Glutamatergic neuron (in vitro differentiated cells): ENCODE data around the gene THSD4. TPM values are rescaled to one million over a fixed set of nuclear protein-coding genes. Genes with fewer than 3 reads are reported as not detected.
A peak's percentile ranks its signal among the peaks of the same experiment; 100 is the strongest.

Experiments used
- DNase-seq: peaks from one replicate; pipeline ENCODE4 v3.0.0; 2022
- H3K27ac Mint-ChIP-seq: one replicate; pipeline ENCODE4 v1.8.0; 2020; ENCODE audit warnings: mild to moderate bottlenecking, mixed read lengths, inconsistent platforms; ENCODE audit not compliant: unreplicated experiment
- H3K27me3 Mint-ChIP-seq: one replicate; pipeline ENCODE4 v1.8.0; 2020; ENCODE audit warnings: mild to moderate bottlenecking, moderate library complexity, mixed read lengths, inconsistent platforms; ENCODE audit not compliant: unreplicated experiment
- H3K36me3 Mint-ChIP-seq: one replicate; pipeline ENCODE4 v1.8.0; 2020; ENCODE audit warnings: mild to moderate bottlenecking, mixed read lengths, inconsistent platforms; ENCODE audit not compliant: unreplicated experiment
- H3K4me1 Mint-ChIP-seq: one replicate; pipeline ENCODE4 v1.8.0; 2020; ENCODE audit warnings: mild to moderate bottlenecking, low read depth, mixed read lengths, inconsistent platforms; ENCODE audit not compliant: unreplicated experiment
- H3K4me3 Mint-ChIP-seq: one replicate; pipeline ENCODE4 v1.8.0; 2020; ENCODE audit warnings: mild to moderate bottlenecking, mixed read lengths, inconsistent platforms; ENCODE audit not compliant: unreplicated experiment
- H3K9me3 Mint-ChIP-seq: one replicate; pipeline ENCODE4 v1.8.0; 2020; ENCODE audit warnings: mild to moderate bottlenecking, moderate library complexity, mixed read lengths, inconsistent platforms; ENCODE audit not compliant: unreplicated experiment
- total RNA-seq: library from RNA; stranded (reverse); fragmentation: NEBNext Ultra II Directional; extraction: Animal tissue kit (Norgen Biotek cat#: 25700); gene quantifications from one replicate; pipeline ENCODE4 v1.2.1, GENCODE V29; 2021; ENCODE audit not compliant: unreplicated experiment
- TF ChIP-seq, protein P1 (sequence below): fragments of 200-600 bp; sonication (generic); IDR thresholded peaks from one replicate; pipeline ENCODE4 v1.5.0; 2021; ENCODE audit not compliant: partially characterized antibody, unreplicated experiment

Gene THSD4
- total RNA-seq, 1 donor from 2014 or later, result 12.3 TPM

DNA sequence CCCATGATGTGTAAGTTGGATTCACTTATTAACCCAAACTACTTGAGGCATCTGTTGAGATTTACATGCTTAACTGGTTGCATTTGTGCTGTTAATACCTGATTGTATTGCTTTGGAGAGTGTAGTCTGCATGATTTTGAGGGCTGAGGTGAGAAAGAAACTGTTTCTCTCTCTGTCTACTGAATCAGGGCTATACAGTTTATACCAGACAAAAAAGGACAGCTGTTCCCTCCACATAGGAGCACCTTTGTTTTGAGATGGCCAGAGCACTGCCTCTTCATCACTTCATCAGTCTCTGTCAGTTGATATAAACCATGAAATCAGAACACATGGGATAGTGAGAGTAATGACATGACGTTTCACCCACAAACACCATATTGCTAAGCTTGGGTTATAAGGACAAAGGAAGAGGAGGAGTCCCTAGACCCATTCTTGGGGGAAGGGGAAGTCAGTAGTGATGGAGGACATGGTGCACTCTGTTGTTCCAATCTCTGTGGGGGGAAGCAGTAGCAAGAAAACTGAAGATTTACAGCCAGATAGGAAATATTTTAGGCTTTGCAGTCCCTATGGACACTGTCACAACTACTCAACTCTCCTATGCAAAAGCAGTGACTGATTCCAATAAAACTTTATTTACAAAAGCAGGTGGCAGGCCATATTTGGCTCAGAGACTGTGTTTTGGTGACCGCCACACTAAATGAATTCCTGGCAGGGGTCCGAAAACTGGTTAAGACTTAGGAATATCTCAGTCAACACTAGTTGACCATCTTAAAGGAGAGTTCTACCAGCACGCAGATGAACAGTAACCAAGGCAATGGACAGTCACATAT, 571.2 kb downstream of the THSD4 start:
- Mint-ChIP-seq H3K9me3 (peaks cover 6% of the 10 kb centered on the region), H3K4me1 (peaks cover 13% of the 10 kb centered on the region), H3K27me3 (peaks cover 4% of the 10 kb centered on the region), H3K4me3 (no peak overlapping the region), H3K27ac (no peak overlapping the region), H3K36me3 (peaks cover 10% of the 10 kb centered on the region)
- DNase-seq, result no peak
- TF ChIP-seq, protein P1, sequence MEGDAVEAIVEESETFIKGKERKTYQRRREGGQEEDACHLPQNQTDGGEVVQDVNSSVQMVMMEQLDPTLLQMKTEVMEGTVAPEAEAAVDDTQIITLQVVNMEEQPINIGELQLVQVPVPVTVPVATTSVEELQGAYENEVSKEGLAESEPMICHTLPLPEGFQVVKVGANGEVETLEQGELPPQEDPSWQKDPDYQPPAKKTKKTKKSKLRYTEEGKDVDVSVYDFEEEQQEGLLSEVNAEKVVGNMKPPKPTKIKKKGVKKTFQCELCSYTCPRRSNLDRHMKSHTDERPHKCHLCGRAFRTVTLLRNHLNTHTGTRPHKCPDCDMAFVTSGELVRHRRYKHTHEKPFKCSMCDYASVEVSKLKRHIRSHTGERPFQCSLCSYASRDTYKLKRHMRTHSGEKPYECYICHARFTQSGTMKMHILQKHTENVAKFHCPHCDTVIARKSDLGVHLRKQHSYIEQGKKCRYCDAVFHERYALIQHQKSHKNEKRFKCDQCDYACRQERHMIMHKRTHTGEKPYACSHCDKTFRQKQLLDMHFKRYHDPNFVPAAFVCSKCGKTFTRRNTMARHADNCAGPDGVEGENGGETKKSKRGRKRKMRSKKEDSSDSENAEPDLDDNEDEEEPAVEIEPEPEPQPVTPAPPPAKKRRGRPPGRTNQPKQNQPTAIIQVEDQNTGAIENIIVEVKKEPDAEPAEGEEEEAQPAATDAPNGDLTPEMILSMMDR, result no peak

DNA sequence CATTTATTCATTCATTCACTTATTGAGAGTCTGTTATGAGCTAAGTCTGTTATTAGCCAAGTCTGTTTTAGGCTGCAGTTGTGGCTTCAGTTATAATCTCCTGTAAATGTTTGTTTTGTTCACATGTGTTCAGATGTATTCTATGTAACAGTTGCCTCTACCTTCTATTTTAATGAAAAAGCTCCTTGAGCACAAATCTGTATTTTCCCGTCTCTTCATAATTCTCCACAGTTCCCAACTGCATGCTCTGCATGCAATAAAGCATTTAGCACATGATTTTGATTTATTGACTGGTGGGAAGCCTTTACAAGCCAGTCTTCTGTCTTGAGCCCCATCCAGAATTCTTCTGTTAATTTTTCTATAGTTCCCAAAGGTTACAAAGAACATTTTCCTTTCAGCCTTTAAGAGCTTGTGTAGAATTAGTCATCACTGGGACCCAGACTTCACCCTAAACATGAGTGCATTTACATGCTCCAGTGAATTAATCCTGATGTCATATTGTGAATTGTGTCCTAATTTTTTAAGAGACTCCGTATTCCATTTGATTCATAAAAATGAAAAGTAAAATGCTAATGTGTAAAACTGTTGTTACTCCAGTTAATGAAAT, 572.7 kb downstream of the THSD4 start:
- DNase-seq, result no peak
- Mint-ChIP-seq H3K4me3 (peak overlapping the region; percentile 26), H3K27me3 (peaks cover 4% of the 10 kb centered on the region), H3K4me1 (peaks cover 21% of the 10 kb centered on the region), H3K27ac (peak overlapping the region; percentile 85), H3K36me3 (peaks cover 10% of the 10 kb centered on the region), H3K9me3 (peaks cover 6% of the 10 kb centered on the region)
- TF ChIP-seq, protein P1, result no peak

DNA sequence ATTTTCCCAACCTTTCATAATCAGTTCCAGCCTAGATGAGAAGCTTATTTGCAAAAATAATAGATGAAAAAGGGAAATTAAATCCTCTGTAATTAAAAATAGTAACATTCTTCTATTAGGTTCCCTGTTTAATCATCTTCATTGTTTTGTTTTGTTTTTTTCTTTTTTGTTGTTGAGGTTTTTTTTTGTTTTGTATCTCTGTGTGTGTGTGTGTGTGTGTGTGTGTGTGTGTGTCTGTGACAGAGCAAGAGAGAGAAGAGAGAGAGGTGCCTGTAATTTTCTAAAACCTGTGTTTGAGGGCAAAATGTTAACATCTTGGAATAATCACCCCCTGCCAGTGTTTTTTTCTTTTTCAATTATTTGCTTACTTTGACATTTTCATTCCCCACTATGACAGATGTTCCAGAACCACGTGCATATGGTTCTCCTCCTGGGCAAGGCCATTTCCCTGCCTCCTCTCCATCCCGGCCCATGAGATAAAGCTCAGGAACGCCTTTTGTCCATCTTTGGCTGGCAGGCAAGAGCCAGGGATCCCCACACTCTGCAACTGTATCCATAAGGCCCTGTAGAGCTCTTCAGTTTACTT, 573.3 kb downstream of the THSD4 start:
- peaks cover 4% of the 10 kb centered on the region for H3K27me3 Mint-ChIP-seq
- H3K9me3 Mint-ChIP-seq, result peaks cover 6% of the 10 kb centered on the region

DNA sequence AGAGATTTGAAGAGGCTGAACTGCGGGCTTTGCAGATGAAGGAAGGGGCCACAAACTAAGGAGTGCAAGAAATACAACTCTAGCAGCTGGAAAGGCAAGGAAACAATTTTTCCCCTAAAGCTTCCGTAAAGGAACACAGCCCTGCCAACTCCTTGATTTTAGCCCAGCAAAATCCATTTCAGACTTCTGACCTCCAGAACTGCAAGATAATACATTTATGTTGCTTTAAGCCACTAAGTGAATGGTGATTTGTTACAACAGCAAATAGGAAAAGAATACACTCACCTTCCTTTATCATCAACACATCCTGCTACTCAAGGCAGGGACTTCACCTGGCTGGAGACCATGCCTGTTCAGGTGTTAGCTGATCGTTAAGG, 575.8 kb downstream of the THSD4 start:
- Mint-ChIP-seq H3K27me3 (peaks cover 4% of the 10 kb centered on the region), H3K36me3 (peaks cover 10% of the 10 kb centered on the region), H3K27ac (no peak overlapping the region), H3K9me3 (peaks cover 6% of the 10 kb centered on the region), H3K4me3 (no peak overlapping the region), H3K4me1 (peaks cover 21% of the 10 kb centered on the region)
- no peak for DNase-seq
- TF ChIP-seq, protein P1, result no peak

More for the DNA sequence above, 573.3 kb downstream of the THSD4 start:
- peak overlapping the region; percentile 85 for H3K27ac Mint-ChIP-seq
- peaks cover 21% of the 10 kb centered on the region for H3K4me1 Mint-ChIP-seq
- H3K36me3 Mint-ChIP-seq, result peaks cover 10% of the 10 kb centered on the region
- TF ChIP-seq, protein P1, result no peak
- H3K4me3 Mint-ChIP-seq, result peak overlapping the region; percentile 50
- DNase-seq, result no peak
